SKM-1 treated with dmso at 0.1 percent for 144 hours (cell line): ENCODE results near the gene NCF4.

Experiments used
- DNase-seq: peaks from one replicate; lab custom pipeline; 2025; ENCODE audit not compliant: unreplicated experiment; lab: John Stamatoyannopoulos, UW

NCF4 gene

GRCh38 chr22:36860821-36861659 is at the start of gene NCF4:
NCF4 (plus strand) TSS chr22:36861006; CDS start chr22:36861172, 166 bp downstream.
- peak; percentile 100 for DNase-seq

- DNase-seq = no peak
These were observed 49.6 kb upstream of the NCF4 start for GRCh38 chr22:36811094-36811800.

GRCh38 chr22:36814801-36815200 is 46.0 kb upstream of the NCF4 start:
- no peak for DNase-seq

- no peak for DNase-seq
These were observed 45.1 kb upstream of the NCF4 start for GRCh38 chr22:36815558-36816338.

- no peak for DNase-seq
These were observed 44.5 kb upstream of the NCF4 start for GRCh38 chr22:36816339-36816635.

- no peak for DNase-seq
These were observed 43.9 kb upstream of the NCF4 start, which contains the start of gene PVALB for GRCh38 chr22:36816636-36817524. PVALB (minus strand) TSS chr22:36817035; CDS start chr22:36817005, 30 bp downstream.

GRCh38 chr22:36817525-36817848 is 43.3 kb upstream of the NCF4 start:
- DNase-seq = no peak

- DNase-seq = no peak
These were observed 42.7 kb upstream of the NCF4 start for GRCh38 chr22:36818010-36818642.

- DNase-seq = no peak
These were observed 41.7 kb upstream of the NCF4 start for GRCh38 chr22:36819112-36819511.

- no peak for DNase-seq
These were observed 38.2 kb upstream of the NCF4 start for GRCh38 chr22:36822581-36822980.

- DNase-seq = no peak
These were observed 37.5 kb upstream of the NCF4 start for GRCh38 chr22:36823186-36823839.

GRCh38 chr22:36824655-36825054 is 36.2 kb upstream of the NCF4 start:
- DNase-seq = no peak

- no peak for DNase-seq
These were observed 34.5 kb upstream of the NCF4 start for GRCh38 chr22:36826262-36826661.

- DNase-seq = no peak
These were observed 32.0 kb upstream of the NCF4 start for GRCh38 chr22:36828815-36829214.

GRCh38 chr22:36829370-36830002 is 31.3 kb upstream of the NCF4 start:
- no peak for DNase-seq

GRCh38 chr22:36830601-36831000 is 30.2 kb upstream of the NCF4 start:
- DNase-seq = no peak

- DNase-seq = no peak
These were observed 29.6 kb upstream of the NCF4 start for GRCh38 chr22:36831206-36831605.

GRCh38 chr22:36831717-36832116 is 29.1 kb upstream of the NCF4 start:
- DNase-seq = no peak

- DNase-seq = peak; percentile 33
These were observed 27.7 kb upstream of the NCF4 start for GRCh38 chr22:36833073-36833472.
